Stimulated activated CD8-positive, alpha-beta memory T cell treated with anti-CD3 and anti-CD28 coated beads, Interleukin-4, amount 100 ng/mL, for 24 hours (primary cell): Measurements from ENCODE around the gene COBLL1.

Source experiments
- DNase-seq: peaks from one replicate; pipeline ENCODE4 v3.0.0-alpha.2; 2020; ENCODE audit warnings: low read depth

Gene COBLL1

DNA sequence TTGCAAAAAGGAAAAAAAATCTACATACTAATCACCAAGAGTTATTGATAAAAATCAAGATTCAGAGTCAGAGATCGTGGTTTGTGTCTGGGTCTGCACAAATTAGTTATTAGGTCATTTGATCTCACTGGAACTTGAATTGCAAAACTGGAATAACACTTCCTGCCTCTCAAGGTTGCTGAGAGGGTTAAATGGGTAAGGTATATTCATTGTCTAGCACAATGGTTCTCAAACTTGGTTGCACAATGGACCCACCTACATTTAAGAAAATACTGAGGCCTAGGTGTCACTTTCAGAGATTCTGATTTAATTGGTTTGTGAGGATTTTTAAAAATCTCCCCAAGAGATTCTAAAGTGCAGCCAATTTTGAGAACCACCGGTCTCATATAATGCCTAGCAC lies 84.8 kb downstream of the COBLL1 start:
- DNase-seq: no peak

DNA sequence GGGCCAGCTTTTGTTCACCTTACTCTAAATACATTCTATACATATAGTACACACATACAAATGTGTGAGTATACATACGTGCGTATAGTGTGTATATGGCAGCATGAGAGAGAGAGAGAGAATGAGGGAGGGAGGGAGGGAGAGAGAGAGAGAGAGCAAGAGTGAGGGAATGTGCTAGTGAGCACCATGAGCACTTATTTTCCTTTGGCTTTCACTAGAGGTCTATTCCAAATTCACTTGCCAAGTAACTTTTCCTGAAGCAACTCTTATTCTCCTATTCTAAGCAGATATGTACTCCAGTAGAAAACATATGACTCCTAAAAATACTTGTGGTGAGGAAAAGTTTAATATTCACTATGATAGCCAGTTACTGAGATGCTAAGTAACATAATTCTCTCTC lies 85.7 kb downstream of the COBLL1 start:
- DNase-seq: no peak

DNA sequence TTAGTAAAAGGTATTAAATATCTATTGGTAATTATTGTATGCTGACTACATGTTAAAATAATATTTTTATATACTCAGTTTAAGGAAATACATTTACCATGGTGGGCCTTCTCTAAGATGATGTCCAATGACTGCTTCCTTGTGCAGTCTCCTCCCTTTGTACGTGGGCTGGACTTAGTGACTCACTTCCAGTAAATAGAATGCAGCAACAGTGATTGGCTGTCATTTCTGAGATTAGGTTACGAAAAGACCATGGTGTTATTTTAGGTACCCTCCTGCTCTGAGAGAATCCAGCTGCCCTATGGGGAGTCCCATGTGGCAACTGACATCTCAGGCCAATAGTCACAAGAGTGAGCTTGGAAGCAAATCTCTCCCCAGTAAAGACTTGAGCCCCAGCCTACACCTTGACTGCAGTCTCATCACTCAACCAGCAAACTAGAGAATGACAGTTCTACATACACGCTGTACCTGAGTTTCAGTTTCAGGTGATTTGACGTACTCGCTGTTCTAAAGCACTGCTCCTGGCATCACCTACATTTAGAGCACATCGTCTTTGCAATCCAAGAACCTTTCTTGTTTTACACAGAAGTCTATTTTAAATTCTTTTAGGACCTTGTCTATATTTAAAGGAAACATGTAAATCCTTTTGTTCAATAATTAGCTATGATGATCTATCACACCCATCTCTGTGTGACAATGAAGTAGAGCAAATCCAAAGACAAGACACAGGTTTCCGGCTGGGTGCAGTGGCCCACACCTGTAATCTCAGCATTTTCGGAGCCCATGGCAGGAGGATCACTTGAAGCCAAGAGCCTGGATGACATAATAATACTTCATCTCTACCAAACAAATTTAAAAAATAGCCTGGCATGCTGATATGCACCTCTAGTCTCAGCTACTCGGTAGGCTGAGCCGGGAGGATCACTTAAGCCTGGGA lies 87.2 kb downstream of the COBLL1 start:
- DNase-seq: no peak

DNA sequence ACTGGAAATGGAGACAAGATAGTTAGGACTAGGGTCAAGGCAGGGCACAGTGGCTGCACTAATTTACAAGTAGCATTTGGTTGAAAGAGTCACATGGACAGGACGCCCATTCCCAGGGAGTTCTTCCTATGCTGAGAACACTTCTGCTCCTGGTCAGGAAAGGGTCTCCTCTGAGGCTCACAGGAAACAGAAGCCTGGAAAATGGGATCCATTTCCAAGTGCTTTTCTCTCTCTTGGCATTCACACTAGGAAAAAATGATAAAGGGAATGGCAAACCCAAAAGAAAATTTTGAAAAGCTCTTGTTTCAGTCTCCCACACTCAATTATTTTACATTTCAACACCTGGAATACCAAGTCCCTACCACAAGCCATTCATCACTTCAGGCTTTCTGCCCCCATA lies 88.7 kb downstream of the COBLL1 start:
- no peak for DNase-seq

DNA sequence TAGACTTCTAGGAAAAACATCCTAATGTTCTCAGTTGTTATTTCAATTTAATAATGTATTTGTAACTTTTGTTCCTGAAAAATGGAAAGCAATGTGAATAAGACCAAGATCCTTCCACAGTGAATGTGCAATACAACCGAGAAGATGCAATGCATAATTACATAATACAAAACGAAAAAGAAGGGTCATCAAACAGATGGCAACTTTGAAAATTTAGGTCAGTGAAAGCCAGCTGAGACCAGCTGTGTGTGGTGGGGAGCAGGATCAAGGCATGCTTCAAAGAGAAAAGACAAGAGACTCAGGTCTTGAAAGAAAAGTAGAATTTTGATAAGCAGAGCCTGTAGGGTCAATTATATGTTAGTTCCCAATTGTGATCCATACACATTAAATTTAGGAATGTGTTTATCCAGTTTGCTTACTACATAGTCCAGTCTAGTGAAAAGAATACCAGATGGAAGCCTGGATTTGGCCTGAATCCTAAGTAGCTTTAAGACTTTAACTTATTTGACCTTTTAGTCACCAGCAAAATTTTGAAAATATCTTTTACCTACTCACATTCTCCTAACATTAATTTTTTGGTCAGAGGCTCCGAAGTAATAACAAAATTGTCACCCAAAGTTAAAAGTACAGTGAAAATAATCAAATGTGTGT lies 93.7 kb downstream of the COBLL1 start:
- DNase-seq: no peak

GRCh38 chr2:164747140-164747539 lies 94.5 kb downstream of the COBLL1 start:
- DNase-seq: no peak

DNA sequence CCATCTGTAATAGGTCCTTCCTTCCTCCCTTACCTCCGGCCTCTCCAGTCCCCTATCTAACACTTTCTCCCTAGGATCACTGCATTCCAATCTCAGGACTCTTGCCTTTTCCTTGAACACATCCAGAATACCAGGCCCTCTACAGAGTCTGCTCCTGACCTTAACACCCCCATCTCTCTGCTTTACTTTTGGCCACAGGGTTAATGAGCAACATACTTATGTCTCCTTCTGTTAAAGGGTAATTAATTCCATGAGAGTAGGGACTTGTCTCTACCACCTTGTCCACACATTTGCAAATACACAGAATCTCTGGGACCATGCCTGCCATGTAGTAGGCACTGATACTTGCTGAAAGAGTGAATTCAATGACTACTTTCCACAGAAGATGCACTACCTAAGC lies 94.9 kb downstream of the COBLL1 start:
- DNase-seq: no peak

DNA sequence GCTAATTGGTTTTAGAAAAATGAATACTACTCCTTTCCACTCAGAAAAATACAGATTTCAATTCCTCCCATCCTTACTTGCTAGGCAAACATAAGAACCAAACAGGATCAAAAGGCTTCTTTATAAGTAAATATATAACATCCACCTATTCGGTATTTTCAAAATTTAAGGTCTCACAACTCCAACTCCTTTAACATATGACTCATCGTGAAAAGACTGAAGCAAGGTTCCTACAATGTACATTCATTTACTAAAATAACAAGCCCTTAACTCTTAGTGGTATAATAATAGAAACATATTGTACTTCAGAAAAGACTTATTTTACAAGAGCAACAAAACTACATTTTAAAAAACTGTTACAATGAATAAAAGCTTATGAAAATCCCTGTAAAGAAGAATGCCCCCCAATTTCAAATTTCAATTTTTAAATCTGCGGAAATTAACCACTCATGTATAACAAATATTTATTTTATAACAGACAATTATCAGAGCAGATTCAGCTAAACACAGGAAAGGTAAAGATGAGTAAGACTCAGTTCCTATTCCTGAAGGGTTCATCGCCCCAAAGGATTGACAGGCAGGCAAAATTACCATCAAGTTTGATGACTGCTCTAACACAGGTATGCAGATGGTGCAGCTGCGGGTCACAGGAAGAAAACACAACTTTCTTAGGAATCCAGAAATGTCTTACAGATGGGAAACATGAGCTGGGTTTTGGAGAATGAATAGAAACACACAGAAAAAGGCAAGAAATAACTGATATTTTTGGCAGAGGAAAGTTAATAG lies 96.4 kb downstream of the COBLL1 start:
- DNase-seq: no peak

GRCh38 chr2:164742738-164743317 lies 98.8 kb downstream of the COBLL1 start:
- no peak for DNase-seq

DNA sequence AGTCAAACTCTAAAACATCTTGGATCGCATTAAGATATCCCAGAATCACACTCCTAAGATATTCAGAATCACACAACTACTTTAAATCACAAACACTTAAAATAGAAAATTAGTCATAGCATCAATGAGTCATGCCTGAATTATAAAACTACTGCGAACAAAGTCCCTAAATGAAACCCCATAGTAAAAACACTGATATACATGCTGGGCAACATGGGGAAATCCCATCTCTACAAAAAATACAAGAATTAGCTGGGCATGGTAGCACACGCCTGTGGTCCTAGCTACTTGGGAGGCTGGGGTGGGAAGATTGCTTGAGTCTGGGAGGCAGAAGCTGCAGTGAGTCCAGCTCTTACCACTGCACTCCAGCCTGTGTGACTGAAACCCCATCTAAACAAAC lies 101.7 kb downstream of the COBLL1 start:
- DNase-seq: no peak

- no peak for DNase-seq
Measured at GRCh38 chr2:164737612-164738081, 104.0 kb downstream of the COBLL1 start.

DNA sequence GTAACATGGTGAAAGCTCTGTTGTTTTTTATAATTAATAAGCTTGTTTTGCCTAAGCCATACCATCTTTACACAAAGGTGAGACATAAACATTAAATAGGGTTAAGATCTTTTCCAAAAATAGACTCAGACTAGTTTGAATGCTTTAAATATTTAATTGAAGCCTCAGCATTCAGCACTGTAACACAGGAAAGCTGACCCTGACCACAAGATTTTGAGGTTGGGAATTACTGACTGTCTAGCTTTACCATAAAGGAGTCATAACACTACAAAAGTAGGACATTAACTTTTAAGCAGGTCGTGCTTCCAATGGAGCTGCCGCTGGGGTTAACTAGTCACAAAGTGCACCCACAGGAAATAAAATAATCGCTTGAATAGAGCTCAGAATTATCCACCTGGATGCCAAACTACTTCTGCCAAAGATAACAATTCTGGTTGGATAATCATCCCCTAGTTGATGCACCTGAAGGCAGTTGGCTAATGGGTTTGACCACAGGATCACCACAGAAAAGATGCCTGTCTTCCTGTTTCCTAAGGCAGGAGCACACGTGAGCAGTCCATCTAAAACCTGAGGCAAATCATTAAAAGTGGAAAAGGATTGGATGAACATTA lies 106.2 kb downstream of the COBLL1 start:
- DNase-seq: no peak

GRCh38 chr2:164734196-164734595 lies 107.4 kb downstream of the COBLL1 start:
- DNase-seq: no peak

DNA sequence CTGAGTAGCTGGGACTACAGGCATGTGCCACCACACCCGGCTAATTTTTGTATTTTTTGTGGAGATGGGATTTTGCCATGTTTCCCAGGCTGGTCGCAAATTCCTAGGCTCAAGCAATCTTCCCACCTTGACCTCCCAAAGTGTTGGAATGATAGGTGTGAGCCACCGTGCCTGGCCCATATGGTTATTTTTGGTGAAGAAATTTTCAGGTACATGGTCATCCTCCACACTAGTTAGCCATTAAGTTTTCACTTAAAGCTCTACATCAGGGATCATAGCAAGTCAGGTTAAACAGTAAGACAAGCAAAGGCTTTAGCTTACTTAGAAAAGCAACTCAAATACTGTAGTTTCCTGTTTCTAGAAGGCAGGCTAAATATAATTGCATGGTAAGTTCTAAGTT lies 116.1 kb downstream of the COBLL1 start:
- no peak for DNase-seq

DNA sequence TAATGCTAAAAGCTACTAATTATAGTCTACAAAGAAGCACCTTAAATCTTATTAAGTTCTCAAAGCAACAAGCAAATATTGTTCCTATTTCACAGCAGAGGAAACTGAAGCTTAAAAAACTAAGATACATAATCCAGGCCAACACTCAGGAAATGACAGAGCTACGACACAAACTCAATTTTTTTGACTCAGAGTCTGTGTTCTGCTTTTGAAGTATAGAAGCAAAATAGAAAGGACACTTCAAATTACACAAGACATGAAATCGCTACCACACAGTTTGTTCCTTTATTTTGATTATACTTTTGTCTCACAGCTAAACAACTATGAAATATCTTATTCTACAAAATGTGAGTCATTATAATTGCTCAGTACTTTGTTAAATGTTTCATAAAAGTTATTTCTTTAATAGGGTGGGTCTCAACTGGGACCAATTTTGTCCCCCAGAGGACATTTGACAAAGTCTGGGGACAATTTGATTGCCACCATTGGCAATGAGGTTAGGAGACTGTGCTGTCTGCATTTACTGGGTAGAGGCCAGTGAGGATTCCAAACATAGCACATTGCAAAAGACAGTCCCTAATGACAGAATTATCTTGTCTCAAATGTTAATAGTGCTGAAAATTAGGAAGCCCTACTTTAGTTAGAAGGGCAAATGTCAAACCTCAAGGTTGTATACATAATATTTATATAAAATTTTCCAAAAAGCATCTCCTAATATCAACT lies 118.8 kb downstream of the COBLL1 start:
- DNase-seq: no peak

GRCh38 chr2:164721430-164721829 lies 120.2 kb downstream of the COBLL1 start:
- DNase-seq: no peak

DNA sequence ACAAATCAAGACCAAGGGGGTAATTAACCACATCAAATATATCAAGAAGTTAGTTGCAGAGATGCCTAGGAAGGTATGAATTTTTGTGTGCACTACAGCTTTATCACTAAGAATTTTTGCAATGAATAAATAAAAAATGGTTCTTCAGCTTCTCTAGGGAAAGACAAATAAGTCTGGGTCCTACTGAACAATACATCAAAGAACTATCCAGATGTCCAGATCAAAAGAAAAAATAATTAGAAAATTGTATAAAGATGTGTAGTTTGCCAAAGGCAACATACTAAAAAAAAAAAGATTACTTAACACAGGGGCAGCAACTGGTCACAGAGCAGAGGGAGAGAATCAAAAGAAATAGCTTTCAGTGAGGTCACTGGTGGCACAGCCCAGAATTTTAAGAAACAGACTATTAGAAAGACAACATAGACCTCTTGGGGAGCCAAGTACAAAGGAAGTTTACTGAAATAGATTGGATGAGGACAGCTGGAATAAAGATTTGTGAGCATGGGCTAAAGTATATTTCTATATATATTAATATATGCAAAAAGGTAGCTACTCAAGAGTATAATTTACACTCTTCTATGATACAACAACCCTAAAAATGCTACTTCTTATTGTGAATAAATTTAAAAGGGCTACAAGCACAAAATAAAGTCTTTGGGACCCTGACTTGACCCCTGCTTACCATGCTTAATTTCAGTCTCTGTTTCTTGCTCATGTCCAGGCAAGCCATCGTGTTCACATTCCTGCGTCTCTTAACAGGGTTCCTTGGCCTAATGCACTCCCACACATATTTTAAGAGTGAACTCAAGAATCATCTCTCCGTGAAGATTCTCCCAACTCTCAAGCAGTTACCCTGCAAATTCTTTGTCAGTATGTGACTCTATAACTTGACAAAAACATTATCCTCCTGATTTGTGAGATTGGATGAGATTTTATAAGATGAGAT lies 121.4 kb downstream of the COBLL1 start:
- DNase-seq: no peak

DNA sequence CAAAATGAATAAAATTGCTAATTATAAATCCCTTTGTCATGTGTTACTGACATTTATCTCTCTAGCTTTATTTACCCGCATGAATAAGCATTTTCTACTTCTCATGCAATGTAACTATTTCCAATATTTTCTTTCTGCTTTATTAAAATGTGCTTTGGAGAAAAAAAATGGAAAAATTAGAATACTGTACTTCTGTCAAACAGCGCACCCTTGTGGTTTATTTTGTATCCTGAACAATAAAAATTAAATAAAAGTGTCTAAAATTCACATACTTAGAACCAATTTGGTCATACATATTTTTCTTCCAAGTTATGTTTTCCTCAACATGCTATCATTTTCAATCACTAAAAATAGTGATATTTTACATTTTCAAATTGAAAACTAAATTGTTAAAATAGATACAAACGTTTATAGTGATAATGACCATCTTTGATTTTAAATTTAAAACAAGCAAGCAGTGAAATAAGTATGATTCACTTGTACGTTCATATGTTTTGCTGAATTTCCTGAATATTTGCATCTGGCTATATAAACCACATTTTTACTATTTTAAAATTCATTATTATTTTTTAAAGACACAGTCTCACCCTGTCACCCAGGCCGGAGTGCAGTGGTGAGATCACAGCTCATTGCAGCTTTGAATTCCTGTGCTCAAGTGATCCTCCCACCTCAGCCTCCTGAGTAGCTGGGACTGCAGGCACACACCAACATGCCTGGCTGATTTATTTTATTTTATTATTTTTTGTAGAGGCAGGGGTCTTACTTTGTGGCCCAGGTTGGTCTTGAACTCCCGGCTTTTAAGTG lies 124.4 kb downstream of the COBLL1 start:
- no peak for DNase-seq

DNA sequence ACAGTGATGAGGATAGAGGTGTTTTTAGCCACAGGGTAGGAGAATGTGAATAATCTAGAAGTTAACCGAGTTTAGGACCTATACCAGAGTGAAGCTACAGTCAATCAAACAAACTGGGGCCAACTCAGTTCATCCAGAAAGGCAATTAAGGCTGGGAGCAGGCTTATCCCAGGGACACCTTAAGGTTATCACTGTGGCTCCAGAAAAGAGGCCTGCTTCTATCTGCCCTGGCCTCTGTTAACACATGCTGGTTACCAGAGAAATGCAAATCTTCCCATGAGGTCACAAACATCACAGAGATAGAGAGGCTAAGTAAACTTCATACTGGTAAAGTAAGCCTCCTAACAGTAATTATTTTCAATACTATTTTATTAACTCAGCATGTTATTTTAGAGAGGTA lies 127.2 kb downstream of the COBLL1 start:
- DNase-seq: no peak
